ENCODE measurements around the gene KDELR1. TPM values are rescaled to one million over a fixed set of nuclear protein-coding genes. Genes with fewer than 3 reads are reported as not detected.

Gene KDELR1
- total and polyA plus RNA-seq, 2 of the 13 experiments (the other 11 are each of a cell fraction or from before 2014, with no cell fraction given): 134 to 185 TPM

DNA sequence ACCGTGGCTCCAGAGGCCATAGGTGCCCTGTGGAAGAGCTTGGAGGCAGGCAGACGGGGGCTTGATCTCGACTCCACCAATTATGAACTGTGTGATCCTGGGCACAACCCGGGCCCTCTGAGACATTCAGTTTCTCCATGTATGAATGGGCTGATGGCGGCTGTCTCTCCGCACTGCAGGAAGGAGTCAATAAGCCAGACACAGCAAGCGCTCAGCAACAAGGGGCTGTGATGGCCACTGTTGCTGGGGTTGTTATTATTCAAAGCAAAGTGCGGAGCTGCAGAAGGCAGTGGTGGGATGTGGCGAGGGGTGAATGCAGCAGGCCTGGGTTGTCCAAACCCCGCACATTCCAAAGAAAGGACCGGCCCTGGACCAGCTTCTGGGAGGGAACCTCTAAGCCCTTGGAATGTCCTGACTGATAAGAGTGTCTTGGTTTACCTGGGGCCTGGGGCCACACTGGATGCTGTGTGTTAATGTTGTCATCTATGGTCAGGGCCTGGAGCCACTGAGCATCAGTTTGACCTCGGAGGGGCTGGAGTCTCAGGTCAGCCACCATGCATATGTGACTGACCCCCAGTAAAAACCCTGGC lies 35.9 kb downstream of the KDELR1 start:
- no peak for DNase-seq (ENCODE audit: low spot score)
- peak overlapping the region; percentile 92 for H3K27ac ChIP-seq (ENCODE audit: extremely low read length, insufficient read depth, low read length)
- H3K27me3 ChIP-seq (ENCODE audit: control insufficient read depth in 1 of 2, insufficient read depth in 2 of 2, low read length in 2 of 2): no peaks in the 10 kb centered on the region
- no peaks in the 10 kb centered on the region for H4K20me1 ChIP-seq (ENCODE audit: insufficient read depth, low read length)
- H3K4me1 ChIP-seq (ENCODE audit: insufficient read depth, low read length): peaks cover 39% of the 10 kb centered on the region
- H3K9me3 ChIP-seq (ENCODE audit: low read length): no peaks in the 10 kb centered on the region
- in situ Hi-C loops (cut with HindIII; ENCODE audit: extremely low pct_ligation_motif_present, low pct_unique_long_range_greater_than_20kb) (no loop called here), intact Hi-C loops (cut with micrococcal nuclease; ENCODE audit: unreplicated experiment) (loop anchor here (10.0 kb wide), 1 partner anchor 89 kb away; the partner anchor contains the start of gene GRWD1)
- no peak overlapping the region for H3K4me3 ChIP-seq (replicated peaks in 1 of 3; ENCODE audit: insufficient read depth in 1 of 3, low read depth in 2 of 3, low read length in 3 of 3)
- no peak overlapping the region for H2AFZ ChIP-seq (ENCODE audit: low read length)
- H3K36me3 ChIP-seq (replicated peaks in 1 of 2; ENCODE audit: control insufficient read depth in 1 of 2, insufficient read depth in 2 of 2, low read length in 2 of 2): no peaks in the 10 kb centered on the region; a peak in 1 of 5 replicates
- 84% methylated on average over 11 of the region's 12 CpGs for WGBS (ENCODE audit: low lambda C conversion rate)
- H3K4me2 ChIP-seq (ENCODE audit: low read depth, low read length): peak overlapping the region; percentile 56
- no peaks in the 10 kb centered on the region for H3K79me2 ChIP-seq (ENCODE audit: insufficient read depth, low read length)
- FAIRE-seq: no peak
- CTCF ChIA-PET (ENCODE audit: low intra/inter-chr PET ratio, low total read pairs): no interaction called here
- peak overlapping the region; percentile 63 for H3K9ac ChIP-seq (ENCODE audit: insufficient read depth, low read depth, low read length)
- POLR2A ChIA-PET: interaction anchor here (0.9 to 3.6 kb wide), 4 partner anchors 8 to 35 kb away, joined by 3 to 107 read pairs (median 14); partner anchors contain the start of genes KDELR1, SYNGR4 and TMEM143
- ATAC-seq: no peak
- no TSS peak for BruUV-seq (replicated peaks)
- no peak for TF ChIP-seq ZNF619 (CRISPR knock-in tag; IDR thresholded peaks at IDR 0.05)
- no peak for TF ChIP-seq ONECUT2 (CRISPR knock-in tag; IDR thresholded peaks at IDR 0.05)
- TF ChIP-seq MYNN (CRISPR knock-in tag; IDR thresholded peaks at IDR 0.05; ENCODE audit: low read depth): no peak
- TF ChIP-seq, protein P1, sequence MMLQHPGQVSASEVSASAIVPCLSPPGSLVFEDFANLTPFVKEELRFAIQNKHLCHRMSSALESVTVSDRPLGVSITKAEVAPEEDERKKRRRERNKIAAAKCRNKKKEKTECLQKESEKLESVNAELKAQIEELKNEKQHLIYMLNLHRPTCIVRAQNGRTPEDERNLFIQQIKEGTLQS (CRISPR knock-in tag; IDR thresholded peaks at IDR 0.05): no peak
- TF ChIP-seq SALL1 (CRISPR knock-in tag; IDR thresholded peaks at IDR 0.05): no peak
- TF ChIP-seq, protein P2, sequence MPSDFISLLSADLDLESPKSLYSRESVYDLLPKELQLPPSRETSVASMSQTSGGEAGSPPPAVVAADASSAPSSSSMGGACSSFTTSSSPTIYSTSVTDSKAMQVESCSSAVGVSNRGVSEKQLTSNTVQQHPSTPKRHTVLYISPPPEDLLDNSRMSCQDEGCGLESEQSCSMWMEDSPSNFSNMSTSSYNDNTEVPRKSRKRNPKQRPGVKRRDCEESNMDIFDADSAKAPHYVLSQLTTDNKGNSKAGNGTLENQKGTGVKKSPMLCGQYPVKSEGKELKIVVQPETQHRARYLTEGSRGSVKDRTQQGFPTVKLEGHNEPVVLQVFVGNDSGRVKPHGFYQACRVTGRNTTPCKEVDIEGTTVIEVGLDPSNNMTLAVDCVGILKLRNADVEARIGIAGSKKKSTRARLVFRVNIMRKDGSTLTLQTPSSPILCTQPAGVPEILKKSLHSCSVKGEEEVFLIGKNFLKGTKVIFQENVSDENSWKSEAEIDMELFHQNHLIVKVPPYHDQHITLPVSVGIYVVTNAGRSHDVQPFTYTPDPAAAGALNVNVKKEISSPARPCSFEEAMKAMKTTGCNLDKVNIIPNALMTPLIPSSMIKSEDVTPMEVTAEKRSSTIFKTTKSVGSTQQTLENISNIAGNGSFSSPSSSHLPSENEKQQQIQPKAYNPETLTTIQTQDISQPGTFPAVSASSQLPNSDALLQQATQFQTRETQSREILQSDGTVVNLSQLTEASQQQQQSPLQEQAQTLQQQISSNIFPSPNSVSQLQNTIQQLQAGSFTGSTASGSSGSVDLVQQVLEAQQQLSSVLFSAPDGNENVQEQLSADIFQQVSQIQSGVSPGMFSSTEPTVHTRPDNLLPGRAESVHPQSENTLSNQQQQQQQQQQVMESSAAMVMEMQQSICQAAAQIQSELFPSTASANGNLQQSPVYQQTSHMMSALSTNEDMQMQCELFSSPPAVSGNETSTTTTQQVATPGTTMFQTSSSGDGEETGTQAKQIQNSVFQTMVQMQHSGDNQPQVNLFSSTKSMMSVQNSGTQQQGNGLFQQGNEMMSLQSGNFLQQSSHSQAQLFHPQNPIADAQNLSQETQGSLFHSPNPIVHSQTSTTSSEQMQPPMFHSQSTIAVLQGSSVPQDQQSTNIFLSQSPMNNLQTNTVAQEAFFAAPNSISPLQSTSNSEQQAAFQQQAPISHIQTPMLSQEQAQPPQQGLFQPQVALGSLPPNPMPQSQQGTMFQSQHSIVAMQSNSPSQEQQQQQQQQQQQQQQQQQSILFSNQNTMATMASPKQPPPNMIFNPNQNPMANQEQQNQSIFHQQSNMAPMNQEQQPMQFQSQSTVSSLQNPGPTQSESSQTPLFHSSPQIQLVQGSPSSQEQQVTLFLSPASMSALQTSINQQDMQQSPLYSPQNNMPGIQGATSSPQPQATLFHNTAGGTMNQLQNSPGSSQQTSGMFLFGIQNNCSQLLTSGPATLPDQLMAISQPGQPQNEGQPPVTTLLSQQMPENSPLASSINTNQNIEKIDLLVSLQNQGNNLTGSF (CRISPR knock-in tag; IDR thresholded peaks at IDR 0.05): no peak
- TF ChIP-seq, protein P3, sequence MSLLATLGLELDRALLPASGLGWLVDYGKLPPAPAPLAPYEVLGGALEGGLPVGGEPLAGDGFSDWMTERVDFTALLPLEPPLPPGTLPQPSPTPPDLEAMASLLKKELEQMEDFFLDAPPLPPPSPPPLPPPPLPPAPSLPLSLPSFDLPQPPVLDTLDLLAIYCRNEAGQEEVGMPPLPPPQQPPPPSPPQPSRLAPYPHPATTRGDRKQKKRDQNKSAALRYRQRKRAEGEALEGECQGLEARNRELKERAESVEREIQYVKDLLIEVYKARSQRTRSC (CRISPR knock-in tag; IDR thresholded peaks at IDR 0.05; ENCODE audit: low read depth): no peak
- no peak for TF ChIP-seq SKI (IDR thresholded peaks at IDR 0.05; ENCODE audit: partially characterized antibody)
- TF ChIP-seq ZNF552 (CRISPR knock-in tag; IDR thresholded peaks at IDR 0.05; ENCODE audit: borderline replicate concordance): no peak
- TF ChIP-seq, protein P4, sequence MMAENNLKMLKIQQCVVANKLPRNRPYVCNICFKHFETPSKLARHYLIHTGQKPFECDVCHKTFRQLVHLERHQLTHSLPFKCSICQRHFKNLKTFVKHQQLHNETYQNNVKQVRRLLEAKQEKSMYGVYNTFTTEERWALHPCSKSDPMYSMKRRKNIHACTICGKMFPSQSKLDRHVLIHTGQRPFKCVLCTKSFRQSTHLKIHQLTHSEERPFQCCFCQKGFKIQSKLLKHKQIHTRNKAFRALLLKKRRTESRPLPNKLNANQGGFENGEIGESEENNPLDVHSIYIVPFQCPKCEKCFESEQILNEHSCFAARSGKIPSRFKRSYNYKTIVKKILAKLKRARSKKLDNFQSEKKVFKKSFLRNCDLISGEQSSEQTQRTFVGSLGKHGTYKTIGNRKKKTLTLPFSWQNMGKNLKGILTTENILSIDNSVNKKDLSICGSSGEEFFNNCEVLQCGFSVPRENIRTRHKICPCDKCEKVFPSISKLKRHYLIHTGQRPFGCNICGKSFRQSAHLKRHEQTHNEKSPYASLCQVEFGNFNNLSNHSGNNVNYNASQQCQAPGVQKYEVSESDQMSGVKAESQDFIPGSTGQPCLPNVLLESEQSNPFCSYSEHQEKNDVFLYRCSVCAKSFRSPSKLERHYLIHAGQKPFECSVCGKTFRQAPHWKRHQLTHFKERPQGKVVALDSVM (CRISPR knock-in tag; IDR thresholded peaks at IDR 0.05): no peak
- TF ChIP-seq, protein P5, sequence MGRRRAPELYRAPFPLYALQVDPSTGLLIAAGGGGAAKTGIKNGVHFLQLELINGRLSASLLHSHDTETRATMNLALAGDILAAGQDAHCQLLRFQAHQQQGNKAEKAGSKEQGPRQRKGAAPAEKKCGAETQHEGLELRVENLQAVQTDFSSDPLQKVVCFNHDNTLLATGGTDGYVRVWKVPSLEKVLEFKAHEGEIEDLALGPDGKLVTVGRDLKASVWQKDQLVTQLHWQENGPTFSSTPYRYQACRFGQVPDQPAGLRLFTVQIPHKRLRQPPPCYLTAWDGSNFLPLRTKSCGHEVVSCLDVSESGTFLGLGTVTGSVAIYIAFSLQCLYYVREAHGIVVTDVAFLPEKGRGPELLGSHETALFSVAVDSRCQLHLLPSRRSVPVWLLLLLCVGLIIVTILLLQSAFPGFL (CRISPR knock-in tag; IDR thresholded peaks at IDR 0.05): 0 out of 2 replicates have a peak, but pooled peaks have one; percentile 27
- TF ChIP-seq ZNF510 (CRISPR knock-in tag; IDR thresholded peaks at IDR 0.05; ENCODE audit: low read depth): no peak
- TF ChIP-seq CBX1 (IDR thresholded peaks at IDR 0.05; ENCODE audit: low read depth): no peak

All from HepG2 (cell line).